Neural crest cell (in vitro differentiated cells): ENCODE data around the gene TRPC1. TPM values are rescaled to one million over a fixed set of nuclear protein-coding genes. Genes with fewer than 3 reads are reported as not detected.

Experiments used
- DNase-seq: peaks from one replicate; pipeline ENCODE4 v3.0.0; 2021; ENCODE audit warnings: low read depth, mixed read lengths, low spot score
- H3K27ac Mint-ChIP-seq: one replicate; pipeline ENCODE4 v1.8.0; 2021; ENCODE audit warnings: mild to moderate bottlenecking, mixed read lengths; ENCODE audit not compliant: unreplicated experiment
- H3K27me3 Mint-ChIP-seq: 2 replicates; pipeline ENCODE4 v1.8.0; 2021; ENCODE audit warnings: low read depth, mild to moderate bottlenecking, mixed read lengths
- H3K36me3 Mint-ChIP-seq: 2 replicates; pipeline ENCODE4 v1.8.0; 2021; ENCODE audit warnings: low read depth, mild to moderate bottlenecking, mixed read lengths
- H3K4me1 Mint-ChIP-seq: 2 replicates; pipeline ENCODE4 v1.8.0; 2021; ENCODE audit warnings: mixed read lengths
- H3K4me3 Mint-ChIP-seq: one replicate; pipeline ENCODE4 v1.8.0; 2021; ENCODE audit warnings: mild to moderate bottlenecking, mixed read lengths
- H3K9me3 Mint-ChIP-seq: 2 replicates; pipeline ENCODE4 v1.8.0; 2021; ENCODE audit warnings: mixed read lengths
- total RNA-seq: library from RNA; stranded (reverse); gene quantifications from 2 replicates; pipeline ENCODE4 v1.2.1, GENCODE V29; 2021
- TF ChIP-seq, protein P1 (sequence below): fragments of 200-600 bp; sonication (generic); conservative IDR thresholded peaks from 2 replicates; pipeline ENCODE4 v1.5.0; 2021; ENCODE audit warnings: antibody characterized with exemption, mild to moderate bottlenecking

TRPC1 gene
- total RNA-seq, 1 donor from 2014 or later = 14.8 TPM

DNA sequence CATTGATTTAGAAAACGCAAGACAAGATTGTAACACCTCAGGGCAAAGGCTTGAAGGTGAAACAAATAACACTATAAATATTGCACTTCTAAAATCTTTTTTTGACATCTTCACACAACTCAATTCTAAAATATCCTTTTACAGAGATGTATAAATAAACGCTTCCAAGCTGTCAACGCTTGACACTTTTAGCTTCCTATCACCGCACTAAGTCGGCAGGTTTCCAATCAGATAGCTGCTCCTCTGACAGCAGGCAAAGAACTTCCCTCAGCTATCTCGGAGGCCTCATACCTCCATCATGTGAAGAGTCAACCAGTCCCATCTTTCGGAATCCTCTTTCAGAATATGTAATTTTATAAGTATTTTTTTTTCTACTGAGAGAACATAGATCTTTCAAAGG lies 94.1 kb downstream of the TRPC1 start:
- H3K4me1 Mint-ChIP-seq = no peaks in the 10 kb centered on the region
- DNase-seq = no peak
- H3K9me3 Mint-ChIP-seq = no peaks in the 10 kb centered on the region
- H3K36me3 Mint-ChIP-seq = no peaks in the 10 kb centered on the region
- H3K27me3 Mint-ChIP-seq = no peaks in the 10 kb centered on the region
- TF ChIP-seq, protein P1, sequence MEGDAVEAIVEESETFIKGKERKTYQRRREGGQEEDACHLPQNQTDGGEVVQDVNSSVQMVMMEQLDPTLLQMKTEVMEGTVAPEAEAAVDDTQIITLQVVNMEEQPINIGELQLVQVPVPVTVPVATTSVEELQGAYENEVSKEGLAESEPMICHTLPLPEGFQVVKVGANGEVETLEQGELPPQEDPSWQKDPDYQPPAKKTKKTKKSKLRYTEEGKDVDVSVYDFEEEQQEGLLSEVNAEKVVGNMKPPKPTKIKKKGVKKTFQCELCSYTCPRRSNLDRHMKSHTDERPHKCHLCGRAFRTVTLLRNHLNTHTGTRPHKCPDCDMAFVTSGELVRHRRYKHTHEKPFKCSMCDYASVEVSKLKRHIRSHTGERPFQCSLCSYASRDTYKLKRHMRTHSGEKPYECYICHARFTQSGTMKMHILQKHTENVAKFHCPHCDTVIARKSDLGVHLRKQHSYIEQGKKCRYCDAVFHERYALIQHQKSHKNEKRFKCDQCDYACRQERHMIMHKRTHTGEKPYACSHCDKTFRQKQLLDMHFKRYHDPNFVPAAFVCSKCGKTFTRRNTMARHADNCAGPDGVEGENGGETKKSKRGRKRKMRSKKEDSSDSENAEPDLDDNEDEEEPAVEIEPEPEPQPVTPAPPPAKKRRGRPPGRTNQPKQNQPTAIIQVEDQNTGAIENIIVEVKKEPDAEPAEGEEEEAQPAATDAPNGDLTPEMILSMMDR = no peak
- no peak overlapping the region for H3K27ac Mint-ChIP-seq
- H3K4me3 Mint-ChIP-seq = no peak overlapping the region

DNA sequence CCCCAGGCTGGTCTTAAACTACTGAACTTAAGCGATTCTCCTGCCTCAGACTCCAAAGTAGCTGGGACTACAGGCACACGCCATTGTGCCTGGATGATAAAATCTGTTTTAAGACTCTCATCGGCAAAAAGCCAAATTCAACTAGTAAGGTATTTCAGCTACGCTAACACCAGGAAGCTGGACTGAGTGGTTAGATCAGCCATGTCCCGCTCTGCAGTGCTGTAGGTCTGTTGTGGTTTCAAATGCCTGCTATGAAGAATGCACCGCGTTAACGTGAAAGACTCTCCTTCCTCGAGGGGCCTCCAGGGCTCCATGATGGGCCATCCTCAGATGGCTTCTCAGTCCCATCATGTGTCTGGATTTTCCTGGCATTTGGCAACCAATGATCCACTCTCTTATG lies 94.8 kb downstream of the TRPC1 start:
- Mint-ChIP-seq H3K36me3 (no peaks in the 10 kb centered on the region), H3K4me1 (peaks cover 3% of the 10 kb centered on the region), H3K9me3 (no peaks in the 10 kb centered on the region), H3K27me3 (no peaks in the 10 kb centered on the region), H3K4me3 (no peak overlapping the region), H3K27ac (no peak overlapping the region)
- DNase-seq = no peak
- TF ChIP-seq, protein P1 = no peak

DNA sequence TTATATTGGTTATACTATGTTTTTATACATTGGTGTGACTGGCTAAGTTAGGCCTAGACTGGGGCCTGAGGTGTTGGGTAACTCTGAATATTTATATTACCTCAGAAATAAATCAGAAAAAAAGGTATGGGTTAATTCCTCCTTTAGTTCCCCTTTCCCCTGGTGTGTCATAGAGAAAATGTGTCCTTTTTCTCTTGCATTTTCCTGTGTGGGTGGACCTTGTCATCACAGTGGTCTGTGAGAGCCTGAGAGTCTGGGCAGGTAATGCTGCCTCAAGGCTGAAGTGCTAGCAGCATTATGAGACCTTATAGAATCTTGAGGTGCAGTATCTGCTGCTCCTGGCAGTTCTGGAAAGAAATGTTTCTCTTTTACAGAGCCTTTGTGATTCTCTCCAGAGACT lies 95.3 kb downstream of the TRPC1 start:
- H3K27me3 Mint-ChIP-seq = no peaks in the 10 kb centered on the region
- no peak for DNase-seq
- no peaks in the 10 kb centered on the region for H3K9me3 Mint-ChIP-seq
- H3K4me1 Mint-ChIP-seq = peaks cover 4% of the 10 kb centered on the region
- H3K4me3 Mint-ChIP-seq = no peak overlapping the region
- no peaks in the 10 kb centered on the region for H3K36me3 Mint-ChIP-seq
- TF ChIP-seq, protein P1 = no peak
- H3K27ac Mint-ChIP-seq = no peak overlapping the region

DNA sequence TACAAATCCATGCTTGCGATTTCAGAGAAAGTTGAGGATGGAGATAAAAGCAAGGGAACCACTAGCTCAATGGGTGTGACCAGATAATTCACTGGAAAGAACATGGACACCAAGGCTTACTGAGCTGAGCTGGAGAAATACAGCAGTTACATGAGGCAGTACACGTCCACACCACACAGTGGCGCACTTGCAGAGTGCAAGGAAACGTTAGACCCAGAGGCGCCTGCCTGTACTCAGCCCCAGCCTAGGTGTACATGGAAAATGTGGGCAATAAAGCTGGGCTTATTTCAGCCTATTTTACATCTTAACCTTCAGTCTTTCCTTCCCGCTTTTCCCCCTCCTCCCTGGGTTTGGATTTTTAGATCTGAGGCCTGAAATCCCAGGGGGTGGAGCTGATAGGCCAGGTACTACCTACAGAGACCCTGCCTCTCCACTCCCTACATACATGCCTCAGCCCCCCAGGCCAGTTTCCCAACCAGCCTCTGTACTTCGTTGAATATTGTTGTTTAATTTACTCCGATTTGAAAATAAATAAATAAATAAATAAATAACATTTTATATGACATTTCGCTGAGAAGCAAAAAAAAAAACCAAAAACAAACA lies 105.0 kb downstream of the TRPC1 start:
- Mint-ChIP-seq H3K27ac (no peak overlapping the region), H3K4me3 (no peak overlapping the region), H3K27me3 (no peaks in the 10 kb centered on the region), H3K9me3 (no peaks in the 10 kb centered on the region), H3K4me1 (no peaks in the 10 kb centered on the region), H3K36me3 (no peaks in the 10 kb centered on the region)
- peak; percentile 87 for DNase-seq
- TF ChIP-seq, protein P1 = peak; percentile 92

DNA sequence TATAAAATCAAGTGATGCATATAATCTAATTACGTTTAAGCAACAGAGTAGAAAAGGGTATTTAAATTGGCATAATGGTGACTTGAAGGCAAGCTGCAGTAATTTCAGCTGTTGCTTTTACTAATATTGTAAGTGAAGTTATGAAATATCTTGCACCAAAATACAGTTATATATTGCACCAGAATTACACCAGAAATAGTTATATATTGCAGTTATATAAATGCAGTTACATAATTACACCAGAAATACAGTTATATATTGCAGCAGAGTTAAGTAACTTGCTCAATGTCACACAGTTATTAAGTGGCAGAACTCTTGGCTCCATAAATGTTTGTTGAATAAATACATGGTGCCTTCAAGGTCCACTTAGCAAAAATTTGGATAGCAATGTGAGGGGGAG lies 113.7 kb downstream of the TRPC1 start:
- Mint-ChIP-seq H3K27ac (no peak overlapping the region), H3K27me3 (no peaks in the 10 kb centered on the region), H3K4me3 (no peak overlapping the region), H3K4me1 (no peaks in the 10 kb centered on the region), H3K36me3 (no peaks in the 10 kb centered on the region), H3K9me3 (no peaks in the 10 kb centered on the region)
- TF ChIP-seq, protein P1 = no peak
- no peak for DNase-seq
